ENCODE measurements around the gene R3HDM2.

GRCh38 chr12:57450057-57450456 is 19.2 kb upstream of the R3HDM2 start:
- no peak for TF ChIP-seq CTCF (IDR thresholded peaks at IDR 0.05; ENCODE audit: low read length)
- no peak for TF ChIP-seq EZH2 (IDR thresholded peaks at IDR 0.05; ENCODE audit: borderline replicate concordance, low read length)

Data from OCI-LY1 (cell line).